Parathyroid adenoma (tissue), 2 donors: Measurements from ENCODE around the gene SEZ6L.

Experiments
- H2AFZ ChIP-seq: fragments of 300-600 bp; sonication (generic); one replicate; pipeline ENCODE4 v1.7.0; 2017; ENCODE audit warnings: antibody characterized with exemption, mild to moderate bottlenecking
- H3K27ac ChIP-seq: fragments of 300-600 bp; sonication (generic); one replicate; pipeline ENCODE4 v1.7.0; 2017
- H3K27me3 ChIP-seq: fragments of 300-600 bp; sonication (generic); one replicate; pipeline ENCODE4 v1.7.0; 2017; ENCODE audit warnings: low read length; ENCODE audit not compliant: control insufficient read depth, insufficient read depth
- H3K36me3 ChIP-seq: fragments of 300-600 bp; sonication (generic); one replicate; pipeline ENCODE4 v1.7.0; 2017; ENCODE audit warnings: low read length; ENCODE audit not compliant: control insufficient read depth, insufficient read depth
- H3K4me1 ChIP-seq: fragments of 300-600 bp; sonication (generic); one replicate; pipeline ENCODE4 v1.7.0; 2017; ENCODE audit warnings: control low read depth
- H3K4me2 ChIP-seq: fragments of 300-600 bp; sonication (generic); one replicate; pipeline ENCODE4 v1.7.0; 2017; ENCODE audit warnings: low read length
- H3K4me3 ChIP-seq: fragments of 300-600 bp; sonication (generic); one replicate; pipeline ENCODE4 v1.7.0; 2017; ENCODE audit warnings: low read depth, low read length
- H3K79me2 ChIP-seq: fragments of 300-600 bp; sonication (generic); one replicate; pipeline ENCODE4 v1.7.0; 2017; ENCODE audit warnings: control low read depth
- H3K9ac ChIP-seq: fragments of 300-600 bp; sonication (generic); one replicate; pipeline ENCODE4 v1.7.0; 2017; ENCODE audit warnings: mild to moderate bottlenecking
- H3K9me3 ChIP-seq: fragments of 300-600 bp; sonication (generic); one replicate; pipeline ENCODE4 v1.7.0; 2017; ENCODE audit warnings: low read length; ENCODE audit not compliant: control insufficient read depth
- CTCF ChIP-seq: fragments of 300-600 bp; sonication (generic); IDR thresholded peaks from one replicate; pipeline ENCODE4 v1.7.0; 2017; ENCODE audit warnings: antibody characterized with exemption, mild to moderate bottlenecking
- donor health status: primary hyperparathyroidism.

The SEZ6L gene

DNA sequence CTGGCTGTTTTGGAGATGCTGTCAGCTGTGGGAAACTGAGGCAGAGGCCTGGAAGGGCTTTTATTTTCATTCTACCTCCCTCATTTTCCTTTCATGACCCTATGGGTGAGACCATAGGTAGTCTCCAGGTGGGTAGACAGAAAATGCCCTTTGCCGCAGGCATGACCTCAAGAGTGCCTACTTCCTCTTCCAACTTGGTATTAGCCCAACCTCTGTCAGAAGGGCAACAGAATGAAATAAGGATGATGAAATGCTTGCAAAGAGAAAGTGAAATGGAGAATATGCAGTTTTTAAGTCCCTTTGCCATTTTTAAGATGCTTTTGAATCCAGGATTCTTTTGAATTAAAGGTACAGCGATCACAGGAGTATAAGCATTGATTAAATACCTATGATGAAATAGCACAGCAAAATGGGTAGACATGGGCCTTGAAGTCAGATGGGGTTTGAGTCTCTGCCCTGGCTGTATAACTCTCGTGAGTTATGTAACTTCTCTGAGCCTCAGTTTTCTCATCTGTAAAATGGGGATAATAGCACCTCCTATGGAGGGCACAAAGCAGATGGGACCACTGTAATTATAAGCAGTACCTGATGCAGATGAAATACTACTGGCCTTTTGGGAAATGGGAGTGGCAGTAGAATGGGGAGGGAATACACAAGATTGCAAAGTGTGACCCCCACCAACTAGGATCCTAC, 263.5 kb downstream of the SEZ6L start:
- no peaks in the 10 kb centered on the region for H3K79me2 ChIP-seq
- H3K27ac ChIP-seq = no peak overlapping the region
- no peak overlapping the region for H2AFZ ChIP-seq
- H3K36me3 ChIP-seq = no peaks in the 10 kb centered on the region
- H3K4me2 ChIP-seq = no peak overlapping the region
- no peaks in the 10 kb centered on the region for H3K4me1 ChIP-seq
- H3K9me3 ChIP-seq = no peaks in the 10 kb centered on the region
- H3K9ac ChIP-seq = no peak overlapping the region
- TF ChIP-seq CTCF = no peak
- no peak overlapping the region for H3K4me3 ChIP-seq
- no peaks in the 10 kb centered on the region for H3K27me3 ChIP-seq
